ENCODE results near the gene LRRC74B. TPM values are rescaled to one million over a fixed set of nuclear protein-coding genes. Genes with fewer than 3 reads are reported as not detected.
A peak's percentile ranks its signal among the peaks of the same experiment; 100 is the strongest.

LRRC74B gene
- total and polyA plus RNA-seq, 2 of the 4 experiments (the other 2 are of a cell fraction), result not detected

DNA sequence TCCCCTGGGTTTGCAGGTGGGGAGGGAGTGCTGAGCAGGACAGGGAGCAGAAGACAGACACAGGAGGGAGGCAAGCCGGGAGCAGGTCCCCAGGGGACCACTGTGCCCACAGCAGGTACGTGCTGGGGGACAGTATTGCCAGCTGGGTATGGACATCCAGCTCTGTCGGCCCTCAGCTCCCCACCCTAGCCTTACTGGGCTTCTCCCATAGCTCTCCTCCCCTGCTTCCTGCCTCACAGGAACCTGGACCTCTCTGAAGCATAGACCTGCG, 9.8 kb downstream of the LRRC74B start:
- no peak overlapping the region for H2BK5ac ChIP-seq (ENCODE audit: low read depth, low read length, poor library complexity, severe bottlenecking)
- no peak overlapping the region for H3K14ac ChIP-seq (replicated peaks; ENCODE audit: low read depth, low read length)
- no peak overlapping the region for H3K23ac ChIP-seq (ENCODE audit: low read depth, low read length)
- no peak overlapping the region for H3K56ac ChIP-seq (ENCODE audit: extremely low read depth, insufficient read depth, low read length)
- no peak overlapping the region for H2BK120ac ChIP-seq (ENCODE audit: low read depth, low read length)
- H4K5ac ChIP-seq (ENCODE audit: low read depth, low read length), result no peak overlapping the region
- no peak overlapping the region for H2AK5ac ChIP-seq (ENCODE audit: low read depth, low read length)
- H3K9me3 ChIP-seq (ENCODE audit: control insufficient read depth, insufficient read depth, low read length), result no peaks in the 10 kb centered on the region
- dilution Hi-C loops (cut with HindIII; ENCODE audit: low sequenced_read_pairs, unreplicated experiment), result no loop called here
- ATAC-seq (ENCODE audit: low read depth) (no peak), DNase-seq (no peak)
- no peak overlapping the region for H2BK20ac ChIP-seq (ENCODE audit: low read depth, low read length)
- H3K4me1 ChIP-seq (ENCODE audit: control insufficient read depth, insufficient read depth, low read length), result peaks cover 6% of the 10 kb centered on the region
- H4K91ac ChIP-seq (ENCODE audit: insufficient read depth, low read depth, low read length), result no peak overlapping the region
- no peaks in the 10 kb centered on the region for H4K20me1 ChIP-seq (ENCODE audit: insufficient read depth, low read length)
- no peak overlapping the region for H2AK9ac ChIP-seq (replicated peaks; ENCODE audit: low read depth, low read length, poor library complexity)
- no peak overlapping the region for H3K4me2 ChIP-seq (ENCODE audit: low read depth, low read length)
- no peak overlapping the region for H3K18ac ChIP-seq (ENCODE audit: low read depth, low read length)
- no peaks in the 10 kb centered on the region for H3K36me3 ChIP-seq (ENCODE audit: control insufficient read depth, insufficient read depth, low read length)
- ChIA-PET POLR2A (ENCODE audit: unreplicated experiment) (no interaction called here), CTCF (no interaction called here)
- no peaks in the 10 kb centered on the region for H3K9me1 ChIP-seq (ENCODE audit: insufficient read depth, low read length)
- H2AFZ ChIP-seq (replicated peaks; ENCODE audit: low read length, poor library complexity), result peak overlapping the region; percentile 43
- H3K9ac ChIP-seq (ENCODE audit: low read depth, low read length), result no peak overlapping the region
- WGBS, 2 experiments (ENCODE audit: extremely low coverage in 2 of 2, insufficient read length in 1 of 2), result 40% methylated on average over 2 of the region's 4 CpGs; no CpG with 5 or more reads in 1 of the 2 experiments
- H3K79me1 ChIP-seq (ENCODE audit: low read depth in 1 of 2, low read length in 2 of 2), result no peaks in the 10 kb centered on the region
- in situ Hi-C loops (cut with MboI; ENCODE audit: low sequenced_read_pairs), result no loop called here
- intact Hi-C loops (cut with micrococcal nuclease), result no loop called here
- no peak overlapping the region for H3K4ac ChIP-seq (ENCODE audit: low read depth, low read length)
- peaks cover 29% of the 10 kb centered on the region for H3K27me3 ChIP-seq (ENCODE audit: control insufficient read depth, insufficient read depth, low read length)
- H3K27ac ChIP-seq (ENCODE audit: insufficient read depth, low read length), result no peak overlapping the region
- BruUV-seq (replicated peaks), result no TSS peak
- no peak for TF ChIP-seq NFE2L2 (IDR thresholded peaks at IDR 0.05; ENCODE audit: low read depth, low read length)
- TF ChIP-seq RFX5 (IDR thresholded peaks at IDR 0.05; ENCODE audit: low read depth, low read length), result no peak
- TF ChIP-seq MAZ (IDR thresholded peaks at IDR 0.05; ENCODE audit: borderline replicate concordance, low read depth, low read length), result no peak
- TF ChIP-seq BHLHE40 (IDR thresholded peaks at IDR 0.05; ENCODE audit: low read depth, low read length), result no peak
- TF ChIP-seq FOS (IDR thresholded peaks at IDR 0.05; ENCODE audit: low read depth, low read length), result no peak
- no peak for TF ChIP-seq POLR2A (IDR thresholded peaks at IDR 0.05; ENCODE audit: low read depth, low read length)
- TF ChIP-seq, protein P1, sequence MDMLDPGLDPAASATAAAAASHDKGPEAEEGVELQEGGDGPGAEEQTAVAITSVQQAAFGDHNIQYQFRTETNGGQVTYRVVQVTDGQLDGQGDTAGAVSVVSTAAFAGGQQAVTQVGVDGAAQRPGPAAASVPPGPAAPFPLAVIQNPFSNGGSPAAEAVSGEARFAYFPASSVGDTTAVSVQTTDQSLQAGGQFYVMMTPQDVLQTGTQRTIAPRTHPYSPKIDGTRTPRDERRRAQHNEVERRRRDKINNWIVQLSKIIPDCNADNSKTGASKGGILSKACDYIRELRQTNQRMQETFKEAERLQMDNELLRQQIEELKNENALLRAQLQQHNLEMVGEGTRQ (IDR thresholded peaks at IDR 0.05; ENCODE audit: low read depth, low read length), result no peak
- no peak for TF ChIP-seq MXI1 (IDR thresholded peaks at IDR 0.05; ENCODE audit: borderline replicate concordance, low read depth, low read length)
- TF ChIP-seq RCOR1 (IDR thresholded peaks at IDR 0.05; ENCODE audit: insufficient replicate concordance, low read length), result no peak
- no peak for TF ChIP-seq CEBPB (IDR thresholded peaks at IDR 0.05; ENCODE audit: low read depth, low read length)
- TF ChIP-seq MAFK (IDR thresholded peaks at IDR 0.05; ENCODE audit: low read depth, low read length), result no peak
- no peak for TF ChIP-seq RAD21 (IDR thresholded peaks at IDR 0.05; ENCODE audit: low read length)
- TF ChIP-seq, protein P2, sequence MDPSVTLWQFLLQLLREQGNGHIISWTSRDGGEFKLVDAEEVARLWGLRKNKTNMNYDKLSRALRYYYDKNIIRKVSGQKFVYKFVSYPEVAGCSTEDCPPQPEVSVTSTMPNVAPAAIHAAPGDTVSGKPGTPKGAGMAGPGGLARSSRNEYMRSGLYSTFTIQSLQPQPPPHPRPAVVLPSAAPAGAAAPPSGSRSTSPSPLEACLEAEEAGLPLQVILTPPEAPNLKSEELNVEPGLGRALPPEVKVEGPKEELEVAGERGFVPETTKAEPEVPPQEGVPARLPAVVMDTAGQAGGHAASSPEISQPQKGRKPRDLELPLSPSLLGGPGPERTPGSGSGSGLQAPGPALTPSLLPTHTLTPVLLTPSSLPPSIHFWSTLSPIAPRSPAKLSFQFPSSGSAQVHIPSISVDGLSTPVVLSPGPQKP (IDR thresholded peaks at IDR 0.05; ENCODE audit: borderline replicate concordance, low read depth, low read length), result no peak
- H3K4me3 ChIP-seq (ENCODE audit: insufficient read depth, low read depth, low read length), result no peak overlapping the region
- no peak overlapping the region for H4K8ac ChIP-seq (ENCODE audit: low read depth in 2 of 2, low read length in 2 of 2)
- H2BK15ac ChIP-seq (ENCODE audit: low read depth, low read length), result no peak overlapping the region

Data from IMR-90 (cell line).